Kidney epithelial cell (primary cell): ENCODE measurements around the gene SCMH1. TPM values are rescaled to one million over a fixed set of nuclear protein-coding genes. Genes with fewer than 3 reads are reported as not detected.

ENCODE experiments used
- DNase-seq: peaks from one replicate; pipeline ENCODE4 v3.0.0-alpha.2; 2010; ENCODE audit warnings: low read depth
- H3K27me3 ChIP-seq: 2 replicates; pipeline ENCODE4 v1.6.0; 2011; ENCODE audit warnings: low read length; ENCODE audit not compliant: control insufficient read depth, insufficient read depth
- H3K36me3 ChIP-seq: 2 replicates; pipeline ENCODE4 v1.5.1; 2011; ENCODE audit warnings: low read length; ENCODE audit not compliant: control insufficient read depth, insufficient read depth
- H3K4me3 ChIP-seq: 2 replicates; pipeline ENCODE4 v1.5.1; 2011; ENCODE audit warnings: low read depth, mild to moderate bottlenecking, control low read depth, low read length
- total RNA-seq: library from RNA; depleted of rRNA; stranded (reverse); fragments of >200 nt; gene quantifications from 2 replicates; pipeline ENCODE4 v1.2.3, GENCODE V29; 2015
- TF ChIP-seq, protein P1 (sequence below): IDR thresholded peaks from 2 replicates; pipeline ENCODE4 v1.5.1; 2011; ENCODE audit warnings: mild to moderate bottlenecking, moderate library complexity, low read length, control low read depth, inconsistent platforms; ENCODE audit not compliant: insufficient read depth, poor library complexity, severe bottlenecking

The SCMH1 gene
- total RNA-seq, 1 donor from 2014 or later = 24.3 TPM

DNA sequence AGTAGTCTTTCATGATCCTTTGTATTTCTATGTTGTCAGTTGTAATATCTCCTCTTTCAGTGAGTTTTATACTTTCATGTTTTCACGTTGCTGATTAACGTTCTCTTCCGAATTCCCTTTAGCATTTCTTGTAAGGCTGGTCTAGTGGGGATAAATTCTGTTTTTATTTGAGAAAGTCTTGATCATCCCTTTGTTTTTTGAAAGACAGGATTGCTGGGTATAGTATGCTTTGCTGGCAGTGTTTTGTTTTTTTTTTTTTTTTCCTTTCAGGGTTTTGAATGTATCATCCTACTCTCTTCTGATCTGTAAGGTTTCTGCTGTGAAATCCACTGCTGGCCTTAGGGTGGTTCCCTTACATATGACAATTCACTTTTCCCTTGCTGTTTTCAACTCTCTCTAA is 74.4 kb downstream of the SCMH1 start:
- H3K4me3 ChIP-seq = no peak overlapping the region
- DNase-seq = no peak
- H3K27me3 ChIP-seq = no peaks in the 10 kb centered on the region
- TF ChIP-seq, protein P1, sequence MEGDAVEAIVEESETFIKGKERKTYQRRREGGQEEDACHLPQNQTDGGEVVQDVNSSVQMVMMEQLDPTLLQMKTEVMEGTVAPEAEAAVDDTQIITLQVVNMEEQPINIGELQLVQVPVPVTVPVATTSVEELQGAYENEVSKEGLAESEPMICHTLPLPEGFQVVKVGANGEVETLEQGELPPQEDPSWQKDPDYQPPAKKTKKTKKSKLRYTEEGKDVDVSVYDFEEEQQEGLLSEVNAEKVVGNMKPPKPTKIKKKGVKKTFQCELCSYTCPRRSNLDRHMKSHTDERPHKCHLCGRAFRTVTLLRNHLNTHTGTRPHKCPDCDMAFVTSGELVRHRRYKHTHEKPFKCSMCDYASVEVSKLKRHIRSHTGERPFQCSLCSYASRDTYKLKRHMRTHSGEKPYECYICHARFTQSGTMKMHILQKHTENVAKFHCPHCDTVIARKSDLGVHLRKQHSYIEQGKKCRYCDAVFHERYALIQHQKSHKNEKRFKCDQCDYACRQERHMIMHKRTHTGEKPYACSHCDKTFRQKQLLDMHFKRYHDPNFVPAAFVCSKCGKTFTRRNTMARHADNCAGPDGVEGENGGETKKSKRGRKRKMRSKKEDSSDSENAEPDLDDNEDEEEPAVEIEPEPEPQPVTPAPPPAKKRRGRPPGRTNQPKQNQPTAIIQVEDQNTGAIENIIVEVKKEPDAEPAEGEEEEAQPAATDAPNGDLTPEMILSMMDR = no peak
- peaks cover 3% of the 10 kb centered on the region for H3K36me3 ChIP-seq

DNA sequence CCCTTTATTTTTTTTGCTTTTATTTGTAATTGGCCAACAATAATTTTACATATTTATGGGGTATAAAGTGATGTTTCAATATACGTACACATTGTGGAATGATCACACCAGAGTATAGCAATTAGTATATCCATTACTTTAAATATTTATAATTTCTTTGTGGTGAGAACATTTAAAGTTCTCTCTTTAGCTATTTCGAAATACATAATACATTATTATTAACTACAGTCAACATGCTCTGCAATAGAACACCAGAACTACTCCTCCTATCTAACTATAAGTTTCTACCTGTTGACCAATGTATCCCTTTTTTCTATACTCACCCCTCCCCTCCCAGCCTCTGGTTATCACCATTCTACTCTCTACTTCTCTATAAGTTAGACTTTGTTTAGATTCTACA is 77.4 kb downstream of the SCMH1 start:
- TF ChIP-seq, protein P1 = no peak
- DNase-seq = no peak
- Histone ChIP-seq H3K36me3 (peaks cover 3% of the 10 kb centered on the region), H3K27me3 (no peaks in the 10 kb centered on the region), H3K4me3 (no peak overlapping the region)

DNA sequence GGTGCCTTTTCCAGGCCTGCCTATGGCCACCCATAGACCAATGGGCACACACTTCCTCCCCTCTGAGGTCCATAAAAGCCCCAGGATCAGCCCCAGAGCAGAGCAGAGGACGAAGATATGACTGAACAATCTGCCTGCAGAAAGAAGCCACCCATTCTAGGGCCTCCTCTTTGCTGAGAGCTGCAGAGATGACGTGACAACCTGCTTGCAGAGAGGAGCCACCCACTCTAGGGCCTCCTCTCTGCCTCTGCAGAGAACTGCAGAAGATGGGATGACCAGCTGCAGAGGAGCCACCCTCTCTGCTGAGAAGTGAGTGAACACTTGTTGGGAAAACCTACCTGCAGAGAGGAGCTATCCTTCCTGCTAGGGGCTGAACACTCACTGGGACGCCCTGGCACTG is 79.7 kb downstream of the SCMH1 start:
- TF ChIP-seq, protein P1 = no peak
- Histone ChIP-seq H3K27me3 (no peaks in the 10 kb centered on the region), H3K36me3 (no peaks in the 10 kb centered on the region), H3K4me3 (no peak overlapping the region)
- DNase-seq = no peak

DNA sequence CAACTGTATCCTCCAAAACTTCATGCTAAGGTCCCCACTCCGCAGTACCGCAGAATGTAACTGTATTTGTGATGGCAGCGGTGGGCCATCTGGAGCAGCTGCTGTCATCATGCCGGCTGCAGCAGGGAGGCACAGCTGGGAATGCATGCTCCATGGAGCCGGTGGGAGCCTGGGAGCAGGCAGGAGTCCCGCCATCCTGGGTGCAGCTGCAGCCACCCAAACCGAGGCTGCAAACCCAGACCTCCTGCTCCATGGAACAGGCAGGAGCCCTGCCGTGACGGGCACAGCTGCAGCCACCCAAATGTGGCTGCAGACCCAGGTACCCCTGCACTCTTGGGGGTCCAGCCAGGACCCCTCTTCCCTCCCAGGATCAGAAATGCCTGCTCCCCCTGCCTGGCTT is 80.3 kb downstream of the SCMH1 start:
- Histone ChIP-seq H3K27me3 (no peaks in the 10 kb centered on the region), H3K36me3 (no peaks in the 10 kb centered on the region), H3K4me3 (no peak overlapping the region)
- TF ChIP-seq, protein P1 = no peak
- no peak for DNase-seq

DNA sequence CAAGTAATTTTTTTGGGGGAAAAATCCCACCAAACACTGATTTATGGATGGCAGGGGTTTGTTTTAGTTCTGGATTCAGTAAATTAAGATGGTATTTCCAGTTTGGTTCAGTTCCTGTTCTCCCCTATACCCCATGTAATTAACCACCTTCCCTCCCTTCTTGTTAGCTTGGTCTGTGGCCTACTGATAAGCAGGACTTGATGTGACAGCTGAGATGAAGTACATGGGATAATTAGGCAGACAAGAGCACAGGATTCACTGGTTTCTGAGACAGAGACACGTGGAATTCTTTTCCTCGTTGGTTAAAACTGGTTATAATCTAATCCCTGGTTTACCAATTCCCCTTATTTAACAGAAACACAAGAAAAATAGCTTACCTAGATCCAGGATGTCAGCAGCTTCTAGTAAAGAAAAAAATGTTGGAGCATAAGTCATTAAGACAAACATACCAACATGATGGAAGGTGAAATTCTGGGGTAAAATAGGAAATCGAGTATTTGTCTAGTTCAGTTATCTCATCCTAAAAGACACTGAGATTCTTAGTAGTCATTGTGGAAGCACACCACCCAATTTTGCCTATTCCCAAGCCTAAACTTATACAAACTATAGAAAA is 81.5 kb downstream of the SCMH1 start:
- TF ChIP-seq, protein P1 = no peak
- DNase-seq = no peak
- no peaks in the 10 kb centered on the region for H3K36me3 ChIP-seq
- H3K4me3 ChIP-seq = no peak overlapping the region
- no peaks in the 10 kb centered on the region for H3K27me3 ChIP-seq

DNA sequence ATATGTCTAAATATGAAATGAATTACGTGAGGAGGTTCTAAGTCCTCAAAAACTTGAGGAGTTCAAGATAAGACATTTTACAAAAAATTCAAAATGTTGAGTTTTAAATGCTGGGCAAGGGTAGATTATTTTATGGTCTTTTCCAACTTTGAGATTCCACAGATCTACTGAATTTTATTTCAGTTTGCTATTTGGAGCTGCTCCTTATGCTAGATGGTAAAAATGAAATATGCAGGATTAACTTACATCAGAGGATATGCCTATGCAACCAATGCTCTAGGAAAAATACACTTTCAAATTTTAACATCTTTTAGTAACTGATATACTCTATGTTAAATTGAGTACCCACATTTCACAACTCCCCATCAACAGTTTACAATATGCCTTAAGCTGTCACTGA is 83.1 kb downstream of the SCMH1 start:
- no peak for DNase-seq
- no peaks in the 10 kb centered on the region for H3K36me3 ChIP-seq
- TF ChIP-seq, protein P1 = no peak
- H3K27me3 ChIP-seq = no peaks in the 10 kb centered on the region
- H3K4me3 ChIP-seq = no peak overlapping the region
